MM.1S (cell line): ENCODE results near the gene ELN.

Experiments
- CTCF ChIP-seq: fragments of 300-600 bp; sonication (generic); IDR thresholded peaks from 2 replicates; pipeline ENCODE4 v1.5.1; 2016; ENCODE audit warnings: antibody characterized with exemption, low read length, mixed read lengths
- EZH2 ChIP-seq: fragments of 300-600 bp; sonication (generic); optimal IDR thresholded peaks from 2 replicates; pipeline ENCODE3; 2017; ENCODE audit warnings: low read depth, mild to moderate bottlenecking, antibody characterized with exemption, low read length, mixed read lengths
- EZH2phosphoT487 ChIP-seq: fragments of 300-600 bp; sonication (generic); IDR thresholded peaks from 2 replicates; pipeline ENCODE4 v1.6.1; 2018; ENCODE audit warnings: antibody characterized with exemption, low read length

- TF ChIP-seq CTCF (no peak), EZH2 (no peak), EZH2phosphoT487 (no peak)
Measured at GRCh38 chr7:74029991-74030415, 2.0 kb downstream of the ELN start.
